ENCODE data around the gene IWS1.

Gene IWS1

GRCh38 chr2:127469974-127470373 is 56.3 kb downstream of the IWS1 start:
- Histone ChIP-seq H3K4me3 (ENCODE audit: extremely low read depth, insufficient read depth, low read length, poor library complexity, severe bottlenecking) (no peak overlapping the region), H3K4me1 (ENCODE audit: control insufficient read depth, insufficient read depth, low read length, poor library complexity, severe bottlenecking) (no peaks in the 10 kb centered on the region), H3K36me3 (ENCODE audit: control insufficient read depth, insufficient read depth, low read length) (peaks cover 21% of the 10 kb centered on the region), H3K27ac (ENCODE audit: low read depth, low read length, severe bottlenecking) (no peak overlapping the region), H3K9me3 (ENCODE audit: control insufficient read depth, low read length) (no peaks in the 10 kb centered on the region)
- 94 to 100% methylated on average over 1 to 2 of the region's 2 CpGs for WGBS, 2 experiments (ENCODE audit: insufficient coverage in 2 of 2)

- H3K4me1 ChIP-seq (ENCODE audit: control insufficient read depth, insufficient read depth, low read length, poor library complexity, severe bottlenecking), result no peaks in the 10 kb centered on the region
- no peaks in the 10 kb centered on the region for H3K9me3 ChIP-seq (ENCODE audit: control insufficient read depth, low read length)
- H3K27ac ChIP-seq (ENCODE audit: low read depth, low read length, severe bottlenecking), result no peak overlapping the region
- H3K4me3 ChIP-seq (ENCODE audit: extremely low read depth, insufficient read depth, low read length, poor library complexity, severe bottlenecking), result no peak overlapping the region
- WGBS, 2 experiments (ENCODE audit: insufficient coverage in 2 of 2), result 90 to 92% methylated on average over 5 to 7 of the region's 8 CpGs
- peaks cover 21% of the 10 kb centered on the region for H3K36me3 ChIP-seq (ENCODE audit: control insufficient read depth, insufficient read depth, low read length)
Measured at GRCh38 chr2:127469051-127469450, 57.2 kb downstream of the IWS1 start.

- H3K9me3 ChIP-seq (ENCODE audit: control insufficient read depth, low read length), result no peaks in the 10 kb centered on the region
- peaks cover 21% of the 10 kb centered on the region for H3K36me3 ChIP-seq (ENCODE audit: control insufficient read depth, insufficient read depth, low read length)
- 80 to 100% methylated on average over 1 to 2 of the region's 4 CpGs for WGBS, 2 experiments (ENCODE audit: insufficient coverage in 2 of 2)
- no peak overlapping the region for H3K4me3 ChIP-seq (ENCODE audit: extremely low read depth, insufficient read depth, low read length, poor library complexity, severe bottlenecking)
- peaks cover 6% of the 10 kb centered on the region for H3K4me1 ChIP-seq (ENCODE audit: control insufficient read depth, insufficient read depth, low read length, poor library complexity, severe bottlenecking)
- H3K27ac ChIP-seq (ENCODE audit: low read depth, low read length, severe bottlenecking), result no peak overlapping the region
Measured at GRCh38 chr2:127465258-127465657, 61.0 kb downstream of the IWS1 start.

- Histone ChIP-seq H3K9me3 (ENCODE audit: control insufficient read depth, low read length) (no peaks in the 10 kb centered on the region), H3K4me1 (ENCODE audit: control insufficient read depth, insufficient read depth, low read length, poor library complexity, severe bottlenecking) (peaks cover 6% of the 10 kb centered on the region), H3K4me3 (ENCODE audit: extremely low read depth, insufficient read depth, low read length, poor library complexity, severe bottlenecking) (no peak overlapping the region), H3K36me3 (ENCODE audit: control insufficient read depth, insufficient read depth, low read length) (peaks cover 17% of the 10 kb centered on the region), H3K27ac (ENCODE audit: low read depth, low read length, severe bottlenecking) (no peak overlapping the region)
- 88 to 95% methylated on average over 4 to 6 of the region's 7 CpGs for WGBS, 2 experiments (ENCODE audit: insufficient coverage in 2 of 2)
Measured at GRCh38 chr2:127464470-127465257, 61.6 kb downstream of the IWS1 start.

GRCh38 chr2:127463155-127463991 is 62.9 kb downstream of the IWS1 start:
- H3K9me3 ChIP-seq (ENCODE audit: control insufficient read depth, low read length), result no peaks in the 10 kb centered on the region
- no peak overlapping the region for H3K4me3 ChIP-seq (ENCODE audit: extremely low read depth, insufficient read depth, low read length, poor library complexity, severe bottlenecking)
- H3K36me3 ChIP-seq (ENCODE audit: control insufficient read depth, insufficient read depth, low read length), result peaks cover 8% of the 10 kb centered on the region
- peak overlapping the region; percentile 60 for H3K27ac ChIP-seq (ENCODE audit: low read depth, low read length, severe bottlenecking)
- WGBS, 2 experiments (ENCODE audit: insufficient coverage in 2 of 2), result 68 to 79% methylated on average over 13 to 14 of the region's 19 CpGs
- H3K4me1 ChIP-seq (ENCODE audit: control insufficient read depth, insufficient read depth, low read length, poor library complexity, severe bottlenecking), result peaks cover 6% of the 10 kb centered on the region

GRCh38 chr2:127462461-127462860 is 63.8 kb downstream of the IWS1 start:
- Histone ChIP-seq H3K27ac (ENCODE audit: low read depth, low read length, severe bottlenecking) (no peak overlapping the region), H3K4me1 (ENCODE audit: control insufficient read depth, insufficient read depth, low read length, poor library complexity, severe bottlenecking) (peaks cover 6% of the 10 kb centered on the region), H3K36me3 (ENCODE audit: control insufficient read depth, insufficient read depth, low read length) (peaks cover 1% of the 10 kb centered on the region), H3K9me3 (ENCODE audit: control insufficient read depth, low read length) (no peaks in the 10 kb centered on the region), H3K4me3 (ENCODE audit: extremely low read depth, insufficient read depth, low read length, poor library complexity, severe bottlenecking) (no peak overlapping the region)
- 79 to 100% methylated on average over 2 of the region's 3 CpGs for WGBS, 2 experiments (ENCODE audit: insufficient coverage in 2 of 2)

- Histone ChIP-seq H3K4me3 (ENCODE audit: extremely low read depth, insufficient read depth, low read length, poor library complexity, severe bottlenecking) (no peak overlapping the region), H3K9me3 (ENCODE audit: control insufficient read depth, low read length) (no peaks in the 10 kb centered on the region), H3K36me3 (ENCODE audit: control insufficient read depth, insufficient read depth, low read length) (no peaks in the 10 kb centered on the region), H3K27ac (ENCODE audit: low read depth, low read length, severe bottlenecking) (no peak overlapping the region), H3K4me1 (ENCODE audit: control insufficient read depth, insufficient read depth, low read length, poor library complexity, severe bottlenecking) (peaks cover 4% of the 10 kb centered on the region)
- 94 to 99% methylated on average over 8 to 11 of the region's 12 CpGs for WGBS, 2 experiments (ENCODE audit: insufficient coverage in 2 of 2)
Measured at GRCh38 chr2:127456960-127457359, 69.3 kb downstream of the IWS1 start.

- Histone ChIP-seq H3K36me3 (ENCODE audit: control insufficient read depth, insufficient read depth, low read length) (no peaks in the 10 kb centered on the region), H3K9me3 (ENCODE audit: control insufficient read depth, low read length) (no peaks in the 10 kb centered on the region), H3K4me1 (ENCODE audit: control insufficient read depth, insufficient read depth, low read length, poor library complexity, severe bottlenecking) (peaks cover 4% of the 10 kb centered on the region), H3K27ac (ENCODE audit: low read depth, low read length, severe bottlenecking) (no peak overlapping the region), H3K4me3 (ENCODE audit: extremely low read depth, insufficient read depth, low read length, poor library complexity, severe bottlenecking) (no peak overlapping the region)
- WGBS, 2 experiments (ENCODE audit: insufficient coverage in 2 of 2), result 37 to 50% methylated on average over 8 to 11 of the region's 13 CpGs
Measured at GRCh38 chr2:127455566-127456493, 70.5 kb downstream of the IWS1 start.

GRCh38 chr2:127454595-127455565 is 71.4 kb downstream of the IWS1 start:
- no peaks in the 10 kb centered on the region for H3K9me3 ChIP-seq (ENCODE audit: control insufficient read depth, low read length)
- no peaks in the 10 kb centered on the region for H3K36me3 ChIP-seq (ENCODE audit: control insufficient read depth, insufficient read depth, low read length)
- H3K4me1 ChIP-seq (ENCODE audit: control insufficient read depth, insufficient read depth, low read length, poor library complexity, severe bottlenecking), result peaks cover 4% of the 10 kb centered on the region
- H3K27ac ChIP-seq (ENCODE audit: low read depth, low read length, severe bottlenecking), result no peak overlapping the region
- no peak overlapping the region for H3K4me3 ChIP-seq (ENCODE audit: extremely low read depth, insufficient read depth, low read length, poor library complexity, severe bottlenecking)
- WGBS, 2 experiments (ENCODE audit: insufficient coverage in 2 of 2), result 88 to 91% methylated on average over 17 to 18 of the region's 19 CpGs
